NCI-H1417 treated with DMSO at 0.1 percent for 48 hours (cell line): ENCODE measurements around the gene BICRA.
"Not testable (repeated sequence)": the region's sequence is repeated elsewhere in the genome, so short reads cannot be mapped to it uniquely, and the experiment has no call there.

Source experiments
- DNase-seq: peaks from one replicate; lab custom pipeline; 2025; lab: John Stamatoyannopoulos, UW

BICRA gene

GRCh38 chr19:47631681-47632446, 22.9 kb downstream of the BICRA start:
- DNase-seq, result no peak

GRCh38 chr19:47633517-47633916, 24.6 kb downstream of the BICRA start:
- no peak for DNase-seq

- DNase-seq, result no peak
Measured at GRCh38 chr19:47633996-47634395, 25.1 kb downstream of the BICRA start.

- DNase-seq, result not testable (repeated sequence)
Measured at GRCh38 chr19:47635152-47635754, 26.3 kb downstream of the BICRA start.

- no peak for DNase-seq
Measured at GRCh38 chr19:47637550-47637949, 28.6 kb downstream of the BICRA start.

- no peak for DNase-seq
Measured at GRCh38 chr19:47641891-47642485, 33.1 kb downstream of the BICRA start.

- DNase-seq, result no peak
Measured at GRCh38 chr19:47643281-47643680, 34.3 kb downstream of the BICRA start.

- no peak for DNase-seq
Measured at GRCh38 chr19:47644199-47644598, 35.3 kb downstream of the BICRA start.

GRCh38 chr19:47644743-47645482, 36.0 kb downstream of the BICRA start:
- no peak for DNase-seq

- no peak for DNase-seq
Measured at GRCh38 chr19:47646924-47647323, 38.0 kb downstream of the BICRA start.

GRCh38 chr19:47649588-47649987, 40.7 kb downstream of the BICRA start:
- no peak for DNase-seq

- no peak for DNase-seq
Measured at GRCh38 chr19:47650700-47651099, 41.8 kb downstream of the BICRA start.

GRCh38 chr19:47651132-47651531, 42.2 kb downstream of the BICRA start:
- no peak for DNase-seq

GRCh38 chr19:47651691-47652090, 42.8 kb downstream of the BICRA start:
- DNase-seq, result no peak

GRCh38 chr19:47652285-47652684, 43.4 kb downstream of the BICRA start:
- DNase-seq, result no peak

GRCh38 chr19:47653856-47654255, 44.9 kb downstream of the BICRA start:
- DNase-seq, result no peak

GRCh38 chr19:47657719-47658118, 48.8 kb downstream of the BICRA start:
- DNase-seq, result no peak

- DNase-seq, result no peak
Measured at GRCh38 chr19:47658431-47659348, 49.8 kb downstream of the BICRA start.

- no peak for DNase-seq
Measured at GRCh38 chr19:47660435-47660832, 51.5 kb downstream of the BICRA start.

- no peak for DNase-seq
Measured at GRCh38 chr19:47661161-47661560, 52.2 kb downstream of the BICRA start.

- no peak for DNase-seq
Measured at GRCh38 chr19:47661611-47662010, 52.7 kb downstream of the BICRA start.
